LNCAP (cell line): Measurements from ENCODE around the gene YY2.

Source experiments
- CTCF ChIP-seq: fragments of 450-650 bp; IDR thresholded peaks from 2 replicates; pipeline ENCODE4 v1.5.1; 2017; ENCODE audit warnings: mild to moderate bottlenecking

Gene YY2

GRCh38 chrX:21831496-21831895, 24.3 kb upstream of the YY2 start:
- TF ChIP-seq CTCF: no peak

DNA sequence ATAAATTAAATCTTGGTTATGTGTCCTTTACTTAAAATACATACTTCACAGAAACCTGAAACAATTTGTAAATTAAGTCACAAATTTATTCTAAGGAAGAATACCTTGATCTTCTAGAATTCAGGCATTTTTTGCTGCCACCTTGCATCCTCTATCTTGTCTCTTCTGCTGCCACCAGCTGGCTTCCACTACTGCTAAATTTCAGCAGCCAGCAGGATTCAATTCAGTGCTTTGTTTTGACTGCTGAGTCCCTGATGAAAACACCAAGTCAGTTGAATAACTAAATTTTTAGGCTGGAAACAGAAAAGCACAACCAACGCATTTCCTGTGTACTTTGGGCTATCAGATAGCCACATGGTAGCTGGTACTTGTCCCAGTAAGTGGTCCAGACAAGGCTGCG, 18.7 kb upstream of the YY2 start:
- no peak for TF ChIP-seq CTCF

GRCh38 chrX:21838937-21839333, 16.9 kb upstream of the YY2 start:
- no peak for TF ChIP-seq CTCF

- TF ChIP-seq CTCF: no peak
These were observed 16.2 kb upstream of the YY2 start, which contains the start of gene MBTPS2 for GRCh38 chrX:21839334-21840192. Gene MBTPS2, plus strand, starts transcription at chrX:21839617. Its CDS starts 118 bp downstream, at chrX:21839735.

GRCh38 chrX:21840193-21840545, 15.6 kb upstream of the YY2 start:
- TF ChIP-seq CTCF: no peak

DNA sequence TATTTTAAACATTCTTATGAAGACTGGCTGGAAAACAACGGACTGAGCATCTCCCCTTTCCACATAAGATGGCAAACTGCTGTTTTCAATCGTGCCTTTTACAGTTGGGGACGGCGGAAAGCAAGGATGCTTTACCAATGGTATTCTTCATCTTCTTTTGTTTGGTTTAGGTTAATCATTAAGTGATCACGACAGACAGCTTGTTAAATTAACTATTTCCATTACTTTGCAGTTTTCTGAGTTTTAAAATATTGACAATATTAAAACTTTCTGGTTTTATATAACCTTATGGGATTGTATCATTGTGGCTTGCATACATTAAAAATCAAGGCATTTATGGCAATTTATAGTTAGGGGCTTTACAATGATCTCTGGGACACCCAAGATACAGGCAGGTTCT, 12.6 kb upstream of the YY2 start:
- TF ChIP-seq CTCF: no peak

DNA sequence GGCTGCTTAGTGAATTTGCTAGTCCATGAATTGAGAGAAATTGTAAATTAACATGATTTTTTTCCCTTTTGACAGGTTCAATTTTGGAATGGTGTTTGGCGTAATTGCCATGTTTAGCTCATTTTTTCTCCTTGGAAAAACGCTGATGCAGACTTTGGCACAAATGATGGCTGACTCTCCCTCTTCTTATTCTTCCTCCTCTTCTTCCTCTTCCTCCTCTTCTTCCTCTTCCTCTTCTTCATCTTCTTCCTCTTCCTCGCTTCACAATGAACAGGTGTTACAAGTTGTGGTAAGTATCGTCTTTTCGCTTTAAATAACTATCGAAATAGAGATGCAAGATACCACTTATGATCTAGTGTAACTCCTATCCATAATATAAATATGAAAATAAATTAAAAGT, 10.7 kb upstream of the YY2 start:
- TF ChIP-seq CTCF: no peak
